ENCODE data around the gene ZNHIT6.
"Not testable (repeated sequence)": the region's sequence is repeated elsewhere in the genome, so short reads cannot be mapped to it uniquely, and the experiment has no call there.

ZNHIT6 gene

GRCh38 chr1:85665932-85666331 is 42.3 kb downstream of the ZNHIT6 start:
- DNase-seq (ENCODE audit: low spot score): no peak

- DNase-seq (ENCODE audit: low spot score): no peak
Observed at GRCh38 chr1:85663382-85663781, 44.9 kb downstream of the ZNHIT6 start.

- DNase-seq (ENCODE audit: low spot score): no peak
Observed at GRCh38 chr1:85661767-85662166, 46.5 kb downstream of the ZNHIT6 start.

GRCh38 chr1:85660541-85660940 is 47.7 kb downstream of the ZNHIT6 start:
- DNase-seq (ENCODE audit: low spot score): no peak

GRCh38 chr1:85659174-85659573 is 49.1 kb downstream of the ZNHIT6 start:
- no peak for DNase-seq (ENCODE audit: low spot score)

GRCh38 chr1:85656948-85657347 is 51.3 kb downstream of the ZNHIT6 start:
- DNase-seq (ENCODE audit: low spot score): no peak

GRCh38 chr1:85656256-85656655 is 52.0 kb downstream of the ZNHIT6 start:
- DNase-seq (ENCODE audit: low spot score): no peak

- no peak for DNase-seq (ENCODE audit: low spot score)
Observed at GRCh38 chr1:85655315-85655714, 52.9 kb downstream of the ZNHIT6 start.

- DNase-seq (ENCODE audit: low spot score): no peak
Observed at GRCh38 chr1:85654066-85654782, 54.0 kb downstream of the ZNHIT6 start.

- no peak for DNase-seq (ENCODE audit: low spot score)
Observed at GRCh38 chr1:85652327-85652726, 55.9 kb downstream of the ZNHIT6 start.

GRCh38 chr1:85650645-85651044 is 57.6 kb downstream of the ZNHIT6 start:
- no peak for DNase-seq (ENCODE audit: low spot score)

GRCh38 chr1:85649591-85649990 is 58.6 kb downstream of the ZNHIT6 start:
- DNase-seq (ENCODE audit: low spot score): no peak

GRCh38 chr1:85641598-85642556 is 66.4 kb downstream of the ZNHIT6 start:
- not testable (repeated sequence) for DNase-seq (ENCODE audit: low spot score)

- DNase-seq (ENCODE audit: low spot score): not testable (repeated sequence)
Observed at GRCh38 chr1:85639920-85640319, 68.3 kb downstream of the ZNHIT6 start.

GRCh38 chr1:85638412-85638811 is 69.8 kb downstream of the ZNHIT6 start:
- DNase-seq (ENCODE audit: low spot score): no peak

GRCh38 chr1:85630493-85630892 is 77.7 kb downstream of the ZNHIT6 start:
- DNase-seq (ENCODE audit: low spot score): no peak

GRCh38 chr1:85629532-85629920 is 78.7 kb downstream of the ZNHIT6 start:
- DNase-seq (ENCODE audit: low spot score): no peak

- DNase-seq (ENCODE audit: low spot score): no peak
Observed at GRCh38 chr1:85628791-85629531, 79.3 kb downstream of the ZNHIT6 start.

GRCh38 chr1:85626818-85627217 is 81.4 kb downstream of the ZNHIT6 start:
- no peak for DNase-seq (ENCODE audit: low spot score)

GRCh38 chr1:85624361-85624760 is 83.9 kb downstream of the ZNHIT6 start:
- no peak for DNase-seq (ENCODE audit: low spot score)

GRCh38 chr1:85623061-85623471 is 85.2 kb downstream of the ZNHIT6 start:
- no peak for DNase-seq (ENCODE audit: low spot score)

- no peak for DNase-seq (ENCODE audit: low spot score)
Observed at GRCh38 chr1:85621430-85621829, 86.8 kb downstream of the ZNHIT6 start.

Measured in CD4-positive, alpha-beta T cell treated with Interleukin-6 at 100 ng/mL for 8 hours (primary cell).